LNCAP (cell line): Measurements from ENCODE around the gene PLXDC2.

ENCODE experiments used
- CTCF ChIP-seq: fragments of 450-650 bp; IDR thresholded peaks from 2 replicates; pipeline ENCODE4 v1.5.1; 2017; ENCODE audit warnings: mild to moderate bottlenecking

The PLXDC2 gene

GRCh38 chr10:20146004-20146403 is 329.8 kb downstream of the PLXDC2 start:
- no peak for TF ChIP-seq CTCF

- TF ChIP-seq CTCF = no peak
Measured at GRCh38 chr10:20147684-20148083, 331.5 kb downstream of the PLXDC2 start.

DNA sequence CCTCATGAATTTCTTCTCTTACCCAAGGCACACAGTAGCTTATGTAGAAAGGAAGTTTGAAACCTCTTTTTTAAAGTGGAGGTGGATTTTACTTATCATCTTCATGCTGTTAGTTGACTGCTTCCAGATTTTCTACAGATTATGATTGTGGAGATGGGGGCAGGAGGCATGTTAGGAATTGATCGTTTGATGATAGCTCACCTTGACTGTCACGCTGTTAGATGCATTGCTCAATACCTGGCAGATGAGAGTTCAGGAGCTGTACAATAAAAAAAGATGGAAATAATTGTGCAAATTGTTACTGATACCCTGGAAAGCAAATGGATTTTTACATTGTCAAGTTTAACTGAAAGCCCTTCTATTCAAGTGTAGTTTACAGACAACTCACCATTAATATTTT is 340.3 kb downstream of the PLXDC2 start:
- no peak for TF ChIP-seq CTCF

DNA sequence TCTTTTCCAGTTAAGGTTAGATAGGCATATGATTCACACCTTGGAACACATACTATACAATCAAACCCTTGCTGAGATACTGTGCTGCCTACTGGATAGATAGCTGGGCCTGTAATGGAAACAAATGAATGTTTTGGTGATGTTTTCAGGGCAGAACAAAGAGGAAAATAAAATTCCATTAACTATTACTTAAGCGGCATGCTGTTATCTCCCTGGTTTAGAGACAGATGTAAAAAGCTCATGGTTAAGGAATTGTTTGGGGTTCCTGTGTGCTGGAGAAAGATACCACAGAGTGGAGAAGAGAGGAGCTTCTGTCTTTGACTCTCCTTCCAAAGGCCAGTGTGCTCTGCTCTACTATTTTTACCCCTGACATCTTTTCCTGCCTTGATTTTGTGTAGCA is 341.1 kb downstream of the PLXDC2 start:
- no peak for TF ChIP-seq CTCF

GRCh38 chr10:20158086-20158485 is 341.9 kb downstream of the PLXDC2 start:
- no peak for TF ChIP-seq CTCF

DNA sequence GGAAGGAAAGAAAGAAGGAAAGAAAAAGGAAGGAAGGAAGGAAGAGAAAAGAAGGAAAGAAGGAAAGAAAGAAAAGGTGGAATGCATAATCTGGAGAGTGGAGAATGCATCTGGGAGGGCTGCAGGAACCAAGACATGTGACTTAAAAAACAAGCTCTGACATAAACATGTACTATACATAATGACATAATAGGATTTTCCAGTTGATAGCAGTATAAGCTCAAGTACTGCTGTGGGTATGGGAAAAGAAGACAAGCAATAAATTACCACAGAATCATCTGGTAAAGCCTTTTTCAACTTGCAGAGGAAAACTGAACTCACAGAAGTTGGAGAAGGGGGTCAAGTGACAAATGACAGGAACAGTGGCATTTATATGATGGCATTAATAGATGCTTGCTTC is 345.9 kb downstream of the PLXDC2 start:
- no peak for TF ChIP-seq CTCF

DNA sequence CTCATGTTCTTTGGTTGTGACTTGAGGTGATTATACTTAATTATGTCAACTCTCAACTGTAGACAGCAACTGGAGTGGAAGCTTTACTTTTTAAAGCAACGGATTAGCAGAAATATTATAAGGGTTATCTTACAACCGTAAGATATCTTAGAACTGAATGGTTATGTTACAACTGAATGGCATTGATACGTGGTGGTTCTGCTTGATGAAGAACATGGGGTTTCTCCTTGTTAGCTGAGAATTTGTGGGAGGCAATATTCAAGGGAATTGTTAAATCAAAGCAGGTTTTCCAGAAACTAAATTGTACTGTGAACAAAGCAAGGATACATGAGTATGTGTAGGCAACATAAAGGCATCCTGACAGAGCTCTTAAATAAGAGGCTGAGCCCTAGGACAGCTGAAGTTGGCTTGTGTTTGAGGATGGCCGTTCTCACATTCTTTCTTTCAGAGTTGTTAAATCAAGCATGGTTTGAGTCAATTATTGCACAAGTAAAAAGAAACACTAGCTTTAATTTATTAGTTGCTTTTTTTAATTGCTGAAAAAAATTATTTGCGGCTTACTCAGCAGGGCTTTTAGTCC is 350.0 kb downstream of the PLXDC2 start:
- TF ChIP-seq CTCF = no peak

DNA sequence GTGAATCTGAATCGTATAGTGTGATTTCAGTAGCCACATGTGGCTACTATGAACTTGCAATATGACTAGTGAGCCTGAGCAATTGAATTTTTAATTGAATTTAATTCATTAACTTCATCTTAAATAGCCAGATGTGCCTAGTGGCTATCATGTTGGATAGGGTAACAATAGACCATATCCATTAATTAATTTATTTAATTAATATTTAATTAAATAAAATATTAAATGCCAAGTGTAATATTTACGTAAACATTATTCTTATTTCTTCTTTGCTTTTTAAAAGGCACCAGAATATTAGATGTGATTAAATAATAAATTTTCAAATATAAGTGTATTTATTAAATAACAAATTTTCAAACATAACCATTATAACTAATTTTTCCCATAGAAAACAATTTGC is 354.4 kb downstream of the PLXDC2 start:
- TF ChIP-seq CTCF = no peak
